GM18499 (cell line): ENCODE measurements around the gene HCN3.
A peak's percentile ranks its signal among the peaks of the same experiment; 100 is the strongest.

Experiments
- ATAC-seq: cut with Tn5 transposase; IDR thresholded peaks from one replicate; pipeline ENCODE4 v1.9.1; 2021; ENCODE audit warnings: moderate number of reproducible peaks; ENCODE audit not compliant: insufficient read depth, unreplicated experiment

HCN3 gene

DNA sequence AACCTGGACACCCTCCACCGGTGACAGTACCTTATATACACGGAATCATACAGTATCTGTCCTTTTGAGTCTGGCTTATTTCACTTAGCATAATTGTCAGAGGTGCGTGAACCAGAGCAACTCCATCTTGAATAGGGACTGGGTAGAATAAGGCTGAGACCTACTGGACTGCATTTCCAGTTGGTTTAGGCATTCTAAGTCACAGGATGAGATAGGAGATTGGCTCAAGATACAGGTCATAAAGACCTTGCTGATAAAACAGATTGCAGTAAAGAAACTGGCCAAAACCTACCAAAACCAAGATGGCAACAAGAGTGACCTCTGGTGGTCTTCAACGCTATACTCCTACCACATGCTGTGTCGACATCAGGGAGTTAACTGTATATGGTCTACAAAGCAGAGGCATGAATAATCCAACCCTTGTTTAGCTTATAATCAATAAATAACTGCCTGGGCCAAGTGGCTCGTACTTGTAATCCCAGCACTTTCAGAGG is 30.0 kb downstream of the HCN3 start:
- ATAC-seq = no peak

DNA sequence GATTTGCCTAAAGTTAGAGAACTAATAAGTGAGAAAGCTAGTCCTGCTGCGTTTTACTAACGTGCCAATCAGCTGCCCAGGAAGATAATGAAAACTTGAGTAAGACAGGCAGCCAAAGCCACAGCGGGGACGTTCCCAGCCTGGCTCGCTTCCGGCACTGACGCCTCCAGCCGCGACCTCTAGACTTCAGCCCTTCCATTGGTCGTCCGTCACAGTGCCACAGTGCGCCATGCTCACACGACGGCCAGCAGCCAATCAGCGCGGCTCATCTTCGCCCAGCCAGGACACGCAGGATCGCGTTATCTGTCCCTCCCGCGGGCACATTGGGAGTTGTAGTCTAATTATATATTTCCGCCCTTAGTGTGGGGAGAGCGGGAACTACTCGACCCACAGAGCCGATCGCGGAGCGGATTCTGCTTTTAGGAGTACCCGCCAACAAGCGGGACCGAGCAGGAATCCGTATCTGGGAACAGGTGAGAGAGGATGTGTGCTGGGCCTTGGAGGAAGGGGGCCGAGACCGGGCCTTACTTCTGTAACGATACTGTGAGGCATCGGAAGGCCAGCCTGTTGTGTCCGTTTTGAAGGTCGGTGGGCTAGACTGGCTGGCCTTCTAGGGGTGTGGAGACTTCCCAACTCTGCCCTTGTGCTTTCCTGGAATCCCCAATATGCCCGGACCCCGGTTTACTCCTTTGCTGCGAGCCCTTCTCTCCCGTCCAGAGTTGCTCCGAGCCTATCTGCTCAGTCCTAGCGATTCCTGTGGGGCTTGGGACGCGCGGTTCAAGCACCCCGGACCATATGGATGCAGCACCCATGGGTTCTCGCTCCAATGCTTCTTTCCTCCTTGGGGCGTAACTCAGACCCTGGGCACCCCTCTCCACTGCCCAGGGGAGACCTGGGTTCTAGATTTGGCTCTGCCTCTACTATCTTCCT is 31.5 kb downstream of the HCN3 start, which contains the start of gene FDPS:
FDPS (plus strand) TSS at position 374 of the 930 bp plus-strand sequence. CDS start 924 bp downstream, outside the sequence.
- peak; percentile 83 for ATAC-seq

DNA sequence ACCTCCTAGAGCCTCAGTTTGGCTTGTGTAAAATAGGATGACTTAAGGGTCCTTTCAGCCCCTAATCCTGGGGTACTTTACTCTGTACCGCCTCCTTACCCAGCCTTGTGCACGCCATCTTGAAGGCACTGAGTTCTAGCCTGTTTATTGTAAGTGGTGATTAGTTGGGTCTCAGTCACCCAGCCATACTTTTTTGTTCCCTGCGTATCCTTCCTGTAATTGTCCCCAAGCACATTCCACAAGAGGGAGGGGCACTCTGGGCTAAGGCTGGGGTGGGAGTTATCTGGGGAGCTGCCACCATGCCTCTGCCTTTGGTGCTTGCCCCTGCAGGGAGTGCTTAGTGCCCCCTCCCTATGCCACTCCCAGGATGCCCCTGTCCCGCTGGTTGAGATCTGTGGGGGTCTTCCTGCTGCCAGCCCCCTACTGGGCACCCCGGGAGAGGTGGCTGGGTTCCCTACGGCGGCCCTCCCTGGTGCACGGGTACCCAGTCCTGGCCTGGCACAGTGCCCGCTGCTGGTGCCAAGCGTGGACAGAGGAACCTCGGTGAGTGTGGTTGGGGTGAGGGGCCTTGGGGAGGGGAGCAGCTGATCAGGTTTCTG is 32.3 kb downstream of the HCN3 start:
- no peak for ATAC-seq

DNA sequence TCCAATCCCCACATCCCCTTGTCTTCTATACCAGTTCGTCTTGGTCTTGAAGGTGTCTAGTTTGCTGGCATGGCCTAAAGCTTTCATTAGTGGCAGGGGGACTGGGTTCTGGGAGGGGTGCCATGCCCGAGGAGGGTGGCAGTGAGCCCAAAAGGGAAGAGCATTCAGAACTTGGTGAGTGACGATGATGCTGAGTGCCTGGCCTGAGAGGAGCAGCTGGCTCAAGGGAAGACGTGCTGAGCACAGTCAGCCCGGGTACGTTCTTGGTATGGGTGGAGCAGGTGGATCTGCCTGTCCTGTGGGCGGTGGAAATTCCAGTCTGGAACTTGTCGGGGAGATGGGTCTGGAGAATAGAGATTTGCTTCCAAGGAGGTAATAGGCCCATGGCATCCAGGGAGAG is 36.0 kb downstream of the HCN3 start:
- no peak for ATAC-seq

DNA sequence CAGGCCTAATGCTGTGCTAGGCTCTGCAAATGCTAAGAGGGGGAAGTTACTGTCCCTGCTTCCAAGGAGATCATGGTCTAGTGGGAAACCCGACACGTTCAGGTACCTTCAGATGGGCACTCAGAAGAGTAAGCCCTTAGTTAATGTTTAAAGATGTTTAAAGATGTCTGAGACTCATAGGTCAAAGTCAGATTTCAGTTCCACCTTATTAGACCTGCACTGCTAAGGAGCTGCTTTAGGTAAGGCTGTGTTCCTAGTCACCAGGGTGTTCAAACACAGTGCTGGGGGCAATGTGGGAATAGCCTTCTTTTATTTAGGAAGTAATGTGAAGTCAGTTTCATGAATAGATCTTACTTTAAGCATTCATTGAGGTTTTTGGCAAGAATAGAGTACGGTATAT is 39.7 kb downstream of the HCN3 start:
- no peak for ATAC-seq

DNA sequence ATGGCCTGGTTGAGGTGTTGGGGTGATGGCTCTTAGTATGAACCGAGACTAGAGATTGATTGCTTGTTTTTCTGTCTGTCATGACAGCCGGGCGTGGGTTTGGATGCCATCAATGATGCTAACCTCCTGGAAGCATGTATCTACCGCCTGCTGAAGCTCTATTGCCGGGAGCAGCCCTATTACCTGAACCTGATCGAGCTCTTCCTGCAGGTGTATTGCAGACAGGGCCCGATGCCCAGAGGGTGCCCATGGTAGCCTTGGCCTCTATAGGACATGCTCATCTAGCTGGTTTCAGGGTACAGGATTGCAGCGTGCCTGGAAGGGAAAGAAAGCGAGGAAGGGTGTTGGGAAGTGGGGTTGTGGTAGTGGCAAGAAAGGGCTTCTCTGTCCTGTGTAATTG is 40.8 kb downstream of the HCN3 start:
- ATAC-seq = no peak

DNA sequence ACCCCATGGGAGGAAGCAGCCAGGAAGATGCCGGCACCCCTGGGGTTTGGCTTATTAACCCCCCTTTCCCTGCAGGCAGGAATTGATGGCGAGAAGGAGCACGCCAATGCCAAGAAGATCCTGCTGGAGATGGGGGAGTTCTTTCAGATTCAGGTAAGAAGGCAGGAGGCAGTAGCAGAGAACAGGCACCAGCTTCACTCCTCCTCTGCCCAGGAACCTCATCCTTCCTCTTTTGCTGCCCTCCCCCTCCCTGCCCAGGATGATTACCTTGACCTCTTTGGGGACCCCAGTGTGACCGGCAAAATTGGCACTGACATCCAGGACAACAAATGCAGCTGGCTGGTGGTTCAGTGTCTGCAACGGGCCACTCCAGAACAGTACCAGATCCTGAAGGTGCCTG is 42.3 kb downstream of the HCN3 start:
- ATAC-seq = no peak

DNA sequence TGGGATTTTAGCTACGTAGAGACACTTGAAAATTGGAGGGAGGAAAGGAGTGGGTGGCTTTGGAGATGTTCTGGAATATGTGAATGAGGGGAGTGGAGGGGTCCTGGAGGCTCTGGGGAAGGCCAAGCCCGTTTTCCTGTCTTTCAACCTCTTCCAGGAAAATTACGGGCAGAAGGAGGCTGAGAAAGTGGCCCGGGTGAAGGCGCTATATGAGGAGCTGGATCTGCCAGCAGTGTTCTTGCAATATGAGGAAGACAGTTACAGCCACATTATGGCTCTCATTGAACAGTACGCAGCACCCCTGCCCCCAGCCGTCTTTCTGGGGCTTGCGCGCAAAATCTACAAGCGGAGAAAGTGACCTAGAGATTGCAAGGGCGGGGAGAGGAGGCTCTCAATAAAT is 43.0 kb downstream of the HCN3 start:
- no peak for ATAC-seq

DNA sequence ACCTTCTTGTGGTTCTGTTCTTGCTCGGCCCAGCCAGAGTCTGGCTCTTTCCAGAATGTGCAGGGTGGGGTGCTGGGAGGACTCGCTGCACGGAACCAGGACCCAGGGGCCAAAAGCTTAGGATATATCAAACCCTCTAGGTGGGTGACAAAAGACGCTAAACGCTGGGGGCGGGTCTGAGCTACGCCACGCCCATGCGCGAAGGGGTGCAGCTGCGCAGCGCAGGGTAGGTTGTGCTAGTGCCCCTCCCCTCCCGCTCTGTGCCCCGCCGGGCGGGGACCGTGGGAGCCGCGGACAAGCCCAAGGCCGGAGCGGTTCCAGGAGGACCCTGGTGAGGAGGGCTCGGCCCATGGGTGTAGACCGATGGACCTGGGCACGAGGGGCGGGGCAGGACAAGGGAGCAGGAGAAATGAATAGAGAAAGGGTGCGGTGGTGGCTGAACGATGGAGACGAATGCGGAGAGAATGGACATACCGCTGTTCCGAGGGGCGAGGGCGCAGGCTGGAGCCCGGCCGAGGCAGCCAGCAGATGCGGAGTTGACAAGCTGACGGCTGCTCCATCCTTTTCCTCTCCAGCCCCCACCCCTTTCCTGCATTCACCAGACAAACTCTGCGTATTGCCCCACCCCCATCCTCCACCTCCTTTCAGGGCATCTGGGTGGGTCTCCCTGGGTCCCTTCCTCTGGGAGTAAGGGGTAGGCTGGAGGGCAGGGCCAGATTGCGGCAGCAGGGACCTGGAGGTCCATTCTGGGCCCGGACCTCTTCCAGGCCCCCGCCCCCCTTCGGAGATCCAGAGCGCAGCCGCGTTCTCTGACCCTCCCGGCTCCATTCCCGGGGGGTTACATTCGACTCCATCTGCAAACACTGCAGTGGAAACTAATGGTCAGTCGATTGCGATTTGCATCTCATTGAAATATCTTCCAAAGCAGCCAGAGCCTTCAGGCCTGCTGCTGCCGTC is 43.7 kb downstream of the HCN3 start, which contains the start of gene RUSC1:
RUSC1 (plus strand) TSS at position 234 of the 957 bp plus-strand sequence. CDS start 880 bp downstream, outside the sequence.
- ATAC-seq = no peak

DNA sequence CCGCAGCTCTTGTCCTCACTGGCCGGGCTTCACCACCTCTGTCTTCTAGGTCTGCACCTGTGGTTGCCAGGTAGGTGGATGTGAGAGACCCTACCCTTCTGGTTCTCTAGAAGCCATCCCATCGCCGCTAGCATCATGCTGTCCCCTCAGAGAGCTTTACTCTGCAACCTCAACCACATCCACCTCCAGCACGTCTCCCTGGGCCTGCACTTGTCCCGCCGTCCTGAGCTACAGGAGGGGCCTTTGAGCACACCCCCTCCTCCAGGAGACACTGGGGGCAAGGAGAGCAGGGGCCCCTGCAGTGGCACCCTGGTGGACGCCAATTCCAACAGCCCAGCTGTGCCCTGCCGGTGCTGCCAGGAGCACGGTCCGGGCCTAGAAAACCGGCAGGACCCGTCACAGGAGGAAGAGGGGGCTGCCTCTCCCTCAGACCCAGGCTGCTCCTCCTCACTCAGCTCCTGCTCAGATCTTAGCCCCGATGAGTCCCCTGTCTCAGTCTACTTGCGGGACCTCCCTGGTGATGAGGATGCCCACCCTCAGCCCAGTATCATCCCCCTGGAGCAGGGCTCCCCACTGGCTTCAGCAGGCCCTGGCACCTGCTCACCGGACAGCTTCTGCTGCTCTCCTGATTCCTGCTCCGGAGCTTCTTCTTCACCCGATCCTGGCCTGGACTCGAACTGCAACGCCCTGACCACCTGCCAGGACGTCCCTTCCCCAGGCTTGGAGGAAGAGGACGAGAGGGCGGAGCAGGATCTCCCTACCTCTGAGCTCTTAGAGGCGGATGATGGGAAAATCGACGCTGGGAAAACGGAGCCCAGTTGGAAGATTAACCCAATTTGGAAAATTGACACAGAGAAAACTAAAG is 44.6 kb downstream of the HCN3 start:
- no peak for ATAC-seq

DNA sequence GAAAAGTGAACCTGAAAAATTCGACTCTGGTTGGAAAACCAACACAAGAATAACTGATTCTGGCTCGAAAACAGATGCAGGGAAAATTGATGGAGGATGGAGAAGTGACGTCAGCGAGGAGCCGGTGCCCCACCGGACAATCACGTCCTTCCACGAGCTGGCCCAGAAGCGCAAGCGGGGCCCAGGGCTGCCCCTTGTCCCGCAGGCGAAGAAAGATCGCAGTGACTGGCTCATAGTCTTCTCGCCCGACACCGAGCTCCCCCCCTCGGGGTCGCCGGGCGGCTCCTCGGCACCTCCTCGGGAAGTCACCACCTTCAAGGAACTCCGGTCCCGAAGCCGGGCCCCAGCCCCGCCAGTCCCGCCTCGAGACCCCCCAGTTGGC is 45.3 kb downstream of the HCN3 start:
- ATAC-seq = no peak

DNA sequence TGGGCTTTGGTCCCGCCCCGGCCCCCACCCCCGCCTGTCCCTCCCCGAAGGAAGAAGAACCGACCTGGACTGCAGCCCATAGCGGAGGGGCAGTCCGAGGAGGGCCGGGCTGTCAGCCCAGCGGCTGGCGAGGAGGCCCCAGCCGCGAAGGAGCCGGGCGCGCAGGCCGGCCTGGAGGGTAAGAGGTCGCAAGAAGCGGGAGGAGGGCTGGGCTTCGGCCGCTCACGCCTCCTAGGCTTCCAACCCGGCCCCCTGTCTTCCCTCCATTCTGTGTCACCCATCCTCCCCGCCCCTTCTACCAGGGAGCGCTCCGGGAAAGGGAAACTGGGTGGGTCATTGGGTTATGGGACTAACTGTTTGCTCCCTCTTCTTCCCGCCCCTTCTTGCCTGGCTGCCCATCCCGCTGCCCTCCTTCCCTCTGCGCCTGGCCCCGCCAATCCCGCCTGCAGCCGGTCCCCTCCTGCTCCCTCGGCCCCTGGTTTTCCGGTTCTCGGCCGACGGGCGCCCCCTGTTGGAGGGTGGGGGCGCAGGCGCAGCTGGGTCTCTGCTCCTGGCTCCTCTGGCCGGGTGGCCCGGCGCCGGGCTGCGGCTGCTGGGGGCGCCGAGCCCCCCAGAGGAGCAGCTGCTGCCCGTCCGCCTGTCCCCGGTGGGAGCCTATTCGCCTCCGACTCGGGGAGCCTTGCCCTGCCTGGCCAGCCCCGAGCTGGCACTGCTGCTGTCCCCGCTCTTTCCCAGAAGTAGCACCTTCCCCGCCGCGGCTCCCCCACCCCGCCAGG is 45.9 kb downstream of the HCN3 start:
- no peak for ATAC-seq

DNA sequence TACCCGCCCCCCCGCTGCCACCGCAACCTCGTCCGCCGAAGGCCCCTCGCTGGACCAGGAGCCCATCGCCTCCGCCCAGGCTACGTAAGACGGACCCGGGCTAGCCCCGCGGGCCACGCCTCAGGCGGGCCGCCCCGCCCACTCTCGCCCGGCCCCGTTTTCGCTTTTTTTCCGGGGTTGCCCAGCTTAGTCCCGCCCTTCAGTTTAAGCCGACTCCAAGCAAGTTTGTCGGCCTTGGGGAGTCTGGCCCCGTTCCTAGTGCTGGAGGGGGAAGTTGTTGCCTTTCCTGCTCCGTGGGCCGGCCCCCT is 46.4 kb downstream of the HCN3 start:
- no peak for ATAC-seq

DNA sequence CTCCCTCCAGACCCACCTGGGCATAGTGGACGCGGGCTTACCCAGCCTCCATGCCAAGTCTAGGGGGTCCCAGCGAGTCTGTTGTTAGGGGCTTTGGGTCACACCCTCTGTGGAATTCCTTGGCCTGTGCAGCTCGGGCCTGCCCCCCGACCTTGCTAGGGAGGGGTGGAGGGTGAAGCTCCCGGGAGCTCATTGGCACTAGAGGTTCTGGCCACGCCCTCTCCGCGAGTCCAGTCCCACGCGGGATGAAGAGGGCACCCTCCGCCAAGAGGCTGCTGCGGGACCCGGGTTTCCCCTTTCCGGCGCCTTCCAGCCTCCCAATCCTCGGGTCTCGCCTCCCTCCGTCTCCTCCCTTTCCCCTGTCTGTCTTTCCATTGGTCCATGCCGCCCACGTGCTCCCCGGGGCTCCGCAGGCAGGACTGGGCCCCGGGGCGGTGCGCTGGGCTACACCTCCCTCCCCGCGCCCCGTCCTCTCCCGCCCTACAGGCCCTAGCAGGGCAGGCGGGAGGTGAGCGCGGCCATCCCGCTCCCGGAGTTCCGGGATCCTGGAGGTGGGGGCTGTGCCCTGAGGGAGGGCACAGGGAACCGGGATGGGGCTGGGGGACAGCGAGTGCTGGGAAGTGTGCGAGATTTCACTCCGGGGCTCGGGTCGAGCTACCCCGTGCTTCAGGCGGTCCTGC is 46.9 kb downstream of the HCN3 start:
- peak; percentile 35 for ATAC-seq

DNA sequence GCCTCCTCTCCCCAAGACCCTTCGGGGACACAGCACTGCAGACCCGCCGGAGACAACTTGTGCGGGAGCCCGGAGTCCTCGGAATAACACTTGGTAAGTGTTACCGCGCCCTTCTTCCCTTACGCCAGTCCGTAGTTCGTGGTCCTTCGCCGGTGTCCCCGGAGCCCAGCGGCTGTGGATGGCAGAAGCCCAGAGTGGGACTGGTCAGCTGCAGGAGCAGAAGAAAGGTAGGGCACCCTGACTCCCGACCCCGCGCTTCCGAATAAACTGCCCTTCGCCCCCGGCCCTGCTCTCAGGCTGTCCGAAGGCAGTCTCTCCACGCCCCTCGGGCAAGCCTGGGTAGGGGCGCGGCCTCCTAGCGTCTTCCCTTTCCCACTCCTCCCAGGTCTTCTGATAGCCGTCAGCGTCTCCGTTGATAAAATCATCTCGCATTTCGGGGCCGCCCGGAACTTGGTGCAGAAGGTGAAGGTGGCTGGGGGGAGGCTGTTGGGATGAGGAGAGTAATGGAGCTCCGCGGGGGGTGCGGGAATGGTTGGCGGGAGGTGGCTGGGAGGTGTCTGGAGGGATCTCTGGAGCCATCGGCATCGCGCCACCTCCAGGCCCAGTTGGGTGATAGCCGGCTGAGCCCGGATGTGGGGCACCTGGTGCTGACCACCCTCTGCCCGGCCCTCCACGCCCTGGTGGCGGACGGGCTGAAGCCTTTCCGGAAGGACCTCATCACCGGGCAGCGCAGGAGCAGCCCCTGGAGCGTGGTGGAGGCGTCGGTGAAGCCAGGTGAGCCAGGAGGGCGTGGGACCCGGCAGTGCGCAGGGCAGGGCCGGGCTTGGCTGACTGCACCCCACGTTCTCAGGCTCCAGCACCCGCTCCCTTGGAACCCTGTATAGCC is 47.7 kb downstream of the HCN3 start:
- ATAC-seq = no peak

DNA sequence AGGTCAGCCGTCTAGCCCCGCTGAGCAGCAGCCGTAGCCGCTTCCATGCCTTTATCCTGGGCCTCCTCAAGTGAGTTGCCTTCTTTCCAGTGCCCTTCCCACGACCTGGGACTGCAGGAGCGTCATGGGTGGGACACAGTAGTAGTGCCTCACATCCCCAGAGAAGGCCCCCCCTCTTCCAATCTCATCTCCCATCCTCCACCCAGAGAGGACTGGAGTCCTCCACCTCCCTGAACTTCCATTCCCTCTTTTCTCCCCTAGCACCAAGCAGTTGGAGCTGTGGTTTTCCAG is 48.3 kb downstream of the HCN3 start:
- no peak for ATAC-seq

DNA sequence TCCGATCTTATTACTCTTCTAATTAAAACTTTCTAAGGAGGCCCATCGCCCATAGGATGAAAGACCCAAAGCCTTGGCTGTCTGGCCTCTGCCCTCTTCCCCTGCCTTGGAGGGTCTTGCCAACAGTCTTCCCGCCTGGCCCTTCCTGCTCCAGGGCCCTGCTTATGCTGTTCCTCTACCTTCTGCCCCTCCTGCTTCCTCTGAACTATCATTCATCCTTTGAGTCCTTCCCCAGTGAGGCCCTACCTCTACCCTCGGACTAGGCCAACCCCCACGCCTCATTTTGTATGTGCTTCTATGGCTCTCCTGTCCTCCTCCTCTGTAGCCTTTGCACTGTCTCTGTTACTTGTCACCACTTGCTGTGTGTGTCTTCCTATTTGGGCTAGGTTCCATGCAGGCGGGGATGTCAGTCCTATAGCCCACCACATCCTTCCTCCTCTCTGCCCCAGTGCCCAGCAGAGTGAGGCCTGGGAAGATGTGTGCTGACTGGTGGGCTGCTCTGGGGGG is 48.8 kb downstream of the HCN3 start:
- ATAC-seq = no peak
